ENCODE results near the gene LIPA.

Gene LIPA

DNA sequence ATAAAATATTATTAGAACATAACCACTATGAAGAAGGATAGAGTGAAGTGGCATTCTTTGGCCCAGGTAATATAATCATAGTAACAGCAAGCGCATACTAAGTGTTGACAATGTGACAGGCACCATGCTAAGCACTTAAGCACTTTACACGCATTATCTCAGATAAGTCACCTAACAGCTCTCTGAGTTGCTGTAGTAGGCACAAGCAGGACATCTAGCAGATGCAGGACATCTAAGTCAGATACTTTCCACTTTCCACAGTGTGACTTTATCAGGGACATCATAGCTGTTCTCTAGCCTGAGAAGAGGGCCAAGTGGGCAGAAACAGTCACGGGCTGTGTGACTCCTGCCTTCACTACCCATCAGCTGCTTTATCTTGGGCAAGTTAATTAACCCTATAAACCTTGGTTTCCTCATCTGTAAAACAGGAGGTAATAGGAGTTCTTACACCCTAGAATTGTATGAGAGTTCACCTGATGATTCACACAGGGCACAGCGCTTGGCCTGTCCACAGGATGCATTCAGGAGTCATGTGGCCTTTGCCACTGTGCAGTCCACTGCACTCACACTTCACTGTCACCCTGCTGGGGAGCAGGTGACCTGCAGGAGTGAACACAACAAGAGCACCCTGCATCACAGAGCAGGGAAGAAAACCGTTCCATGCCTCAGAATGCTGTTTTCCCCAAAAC, 12.5 kb downstream of the LIPA start:
- peak in 2 of 3 donors; percentile 48 for DNase-seq

DNA sequence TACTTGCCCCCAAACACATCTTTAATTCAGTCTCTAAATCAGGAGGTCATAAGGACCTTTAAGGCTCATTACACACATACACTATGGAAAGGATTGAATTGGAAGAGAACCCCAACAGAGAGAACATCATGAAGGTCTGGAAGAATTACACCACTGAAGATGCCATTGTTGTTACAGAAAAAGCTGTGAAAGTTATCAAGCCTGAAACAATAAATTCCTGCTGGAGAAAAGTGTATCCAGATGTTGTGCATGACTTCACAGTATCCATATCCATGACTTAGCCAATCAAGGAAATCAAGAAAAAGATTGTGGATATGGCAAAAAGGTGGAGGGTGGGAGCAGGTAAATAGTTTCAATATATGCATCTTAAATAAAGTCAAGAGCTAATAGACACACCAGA, 13.7 kb downstream of the LIPA start:
- DNase-seq: no peak

DNA sequence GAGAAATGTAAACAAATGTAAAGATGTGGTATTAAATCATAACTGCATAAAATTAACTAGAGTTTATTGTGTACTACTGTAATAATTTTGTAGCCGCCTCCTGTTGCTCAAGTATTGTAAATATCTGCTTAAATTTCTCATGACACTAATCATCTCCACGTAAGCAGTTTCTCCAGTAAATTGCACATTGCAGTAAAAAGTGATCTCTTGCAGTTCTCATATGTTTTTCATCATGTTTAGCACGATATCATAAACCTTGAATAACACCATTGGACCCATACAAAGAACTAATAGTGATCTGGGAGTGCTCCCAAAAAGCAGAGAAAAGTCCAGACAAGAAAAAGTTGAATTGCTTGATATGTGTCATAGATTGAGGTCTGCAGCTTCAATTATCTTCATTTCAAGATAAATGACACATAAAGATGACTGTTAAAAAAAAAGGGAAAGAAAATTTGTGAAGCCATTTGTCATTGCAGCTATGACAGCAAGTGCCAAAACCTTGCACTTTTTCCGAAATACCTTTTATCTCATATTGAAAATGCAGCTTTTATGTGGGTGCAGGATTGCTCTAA, 15.3 kb downstream of the LIPA start:
- peak; percentile 35 to 88 (median 78) for DNase-seq

DNA sequence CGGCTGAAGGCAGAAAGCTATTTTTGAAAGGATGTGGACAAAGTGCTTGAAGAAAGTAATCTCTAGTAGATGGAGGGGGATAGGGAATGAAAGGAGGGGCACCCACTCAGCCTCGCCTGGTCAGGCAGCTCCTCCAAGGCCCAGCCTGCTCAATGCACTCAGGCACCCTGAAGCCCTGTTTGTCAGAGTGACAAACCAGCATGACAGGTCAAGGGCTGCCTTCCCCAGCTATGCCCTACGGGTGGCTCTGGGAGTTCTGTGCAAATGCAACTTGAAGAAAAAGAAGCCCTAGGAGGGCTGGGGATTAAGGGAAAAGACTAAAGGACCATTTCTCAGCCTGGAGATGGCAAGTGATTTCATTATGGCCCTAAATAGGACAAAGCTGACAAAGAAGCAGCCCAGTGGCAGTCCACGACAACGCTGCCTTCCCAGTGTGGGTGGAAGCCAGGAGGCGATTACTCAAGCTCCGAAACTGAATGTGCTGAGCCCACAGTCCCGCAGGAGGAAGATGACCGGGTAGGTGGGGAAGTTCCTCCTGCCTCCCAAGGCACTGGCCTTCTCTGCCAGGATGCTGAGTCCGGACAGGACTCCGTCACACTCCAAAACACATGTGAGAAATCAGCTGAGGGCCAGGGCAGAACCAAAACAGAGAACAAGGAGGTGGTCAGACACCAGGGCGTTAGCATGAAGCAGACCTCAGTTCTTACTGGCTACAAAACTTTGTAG, 16.3 kb downstream of the LIPA start:
- DNase-seq: peak; percentile 97 to 100 (median 98)

DNA sequence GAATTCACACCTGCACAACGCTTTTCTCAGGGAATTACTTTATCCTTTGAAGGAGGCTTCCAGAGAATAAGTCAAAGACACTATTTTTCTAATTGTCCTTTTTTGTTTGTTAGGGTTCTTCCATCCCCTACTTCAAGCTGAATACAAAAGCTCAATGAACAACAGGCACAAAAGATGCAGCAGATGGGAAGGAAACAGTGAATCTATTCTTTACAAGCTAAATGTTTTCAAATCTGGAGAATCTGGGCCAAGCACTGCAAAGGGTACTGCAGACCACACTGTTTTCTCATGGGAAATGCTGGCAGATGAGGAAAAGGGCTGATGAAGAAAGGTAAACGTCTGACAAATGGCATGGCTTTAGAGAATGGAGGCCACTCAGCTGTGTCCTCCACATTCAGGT, 18.5 kb downstream of the LIPA start:
- no peak for DNase-seq

DNA sequence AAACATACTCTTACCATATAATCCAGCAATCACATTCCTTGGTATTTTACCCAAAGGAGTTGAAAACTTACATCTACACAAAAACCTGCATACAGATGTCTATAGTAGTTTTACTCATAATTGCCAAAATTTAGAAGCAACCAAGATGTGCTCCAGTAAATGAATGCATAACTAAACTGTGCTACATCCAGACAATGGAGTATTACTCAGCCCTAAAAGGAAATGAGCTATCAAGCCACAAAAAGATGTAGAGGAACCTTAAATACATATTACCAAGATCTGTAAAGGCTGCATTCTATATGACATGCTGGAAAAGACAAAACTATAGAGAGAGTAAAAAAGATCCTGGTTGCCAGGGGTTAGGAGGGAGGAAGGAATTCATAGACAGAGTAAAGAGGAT, 22.6 kb downstream of the LIPA start:
- DNase-seq: peak in 1 of 3 donors; percentile 38

DNA sequence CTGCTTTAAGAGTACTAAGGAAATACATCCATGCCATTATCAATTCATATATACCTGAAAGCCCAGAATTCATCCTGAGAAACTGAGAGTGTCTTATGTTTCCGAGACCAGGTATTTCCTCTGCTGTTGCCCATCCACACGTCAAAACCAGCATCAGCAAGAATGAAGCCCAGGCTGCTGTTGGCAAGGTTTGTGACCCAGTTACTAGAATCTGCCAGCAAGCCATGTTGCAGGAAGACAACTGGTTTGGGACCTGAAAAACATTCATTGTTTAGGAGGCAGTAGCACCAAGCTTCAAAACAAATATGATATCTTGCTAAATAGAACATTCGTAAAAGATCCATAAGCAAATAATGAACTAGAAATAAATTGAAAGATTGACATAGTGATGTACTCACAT, 23.4 kb downstream of the LIPA start:
- DNase-seq: no peak

DNA sequence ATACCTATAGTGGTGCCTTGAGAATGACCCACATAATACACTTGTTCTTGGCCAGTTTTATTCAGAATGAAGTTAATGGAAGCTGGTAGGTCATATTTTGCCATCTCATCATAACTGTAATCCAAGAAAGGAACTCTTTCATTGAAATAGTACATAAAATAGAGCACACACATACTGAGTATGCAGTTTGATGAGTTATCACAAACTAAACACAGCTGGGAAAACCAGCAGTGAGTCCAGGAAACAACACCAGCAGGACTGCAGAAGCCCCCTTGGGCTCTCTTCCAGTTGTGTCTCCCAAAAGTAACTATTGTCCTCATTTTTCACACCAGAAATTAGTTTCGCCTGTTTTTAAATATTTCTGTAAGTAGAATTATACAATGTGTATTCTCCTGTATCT, 24.7 kb downstream of the LIPA start:
- DNase-seq: no peak

DNA sequence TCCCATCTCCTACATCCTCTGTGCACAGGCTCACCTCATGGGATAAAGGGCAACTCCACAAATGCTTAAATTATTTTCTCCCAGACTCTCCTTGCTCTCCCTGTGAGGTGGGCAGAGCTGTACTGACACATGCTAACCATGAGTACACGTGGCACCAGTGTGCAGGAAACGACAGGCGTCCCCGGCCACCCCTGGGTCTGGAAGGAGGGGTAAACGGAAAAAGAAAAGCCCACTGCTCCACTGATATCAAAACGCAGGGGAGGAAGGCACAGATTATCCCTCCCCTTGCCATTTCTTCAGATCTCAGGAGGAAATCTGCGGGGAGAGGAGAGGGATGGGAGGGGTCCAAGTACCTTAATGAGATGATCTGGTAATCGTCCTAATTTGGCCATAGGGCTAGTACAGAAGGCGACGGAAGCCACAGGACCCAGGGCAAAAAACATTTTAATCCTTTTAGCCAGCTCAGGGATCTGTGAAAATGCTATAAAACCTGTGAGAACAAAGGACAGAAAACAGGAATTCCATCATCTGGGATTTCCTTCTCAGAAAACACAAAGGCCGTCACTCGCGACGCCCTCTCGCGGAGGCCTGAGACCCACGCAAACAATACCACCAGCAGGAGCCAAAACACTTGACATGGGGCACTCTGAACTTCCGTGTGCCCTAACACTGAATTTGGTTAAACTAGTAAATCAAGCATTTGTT, 26.7 kb downstream of the LIPA start:
- peak; percentile 61 to 67 (median 66) for DNase-seq

DNA sequence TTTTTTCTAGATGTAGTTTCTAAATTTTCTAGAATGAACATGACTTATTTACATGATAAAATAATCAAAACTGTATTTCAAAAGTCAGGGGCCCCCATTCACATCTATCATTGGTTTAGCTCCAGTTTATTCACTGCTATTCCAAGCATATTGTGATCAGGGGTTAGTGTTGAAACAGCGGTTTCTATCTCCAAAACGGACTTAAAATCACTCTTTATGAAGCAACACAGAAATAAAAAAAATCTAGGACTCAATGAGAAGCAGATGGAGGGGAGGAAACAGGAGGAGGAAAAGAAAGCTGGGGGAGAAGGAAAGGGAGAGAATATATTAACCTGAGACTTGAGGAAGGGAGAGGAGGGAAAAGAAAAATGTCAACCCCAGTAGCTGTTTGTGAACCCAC, 29.7 kb downstream of the LIPA start:
- no peak for DNase-seq

DNA sequence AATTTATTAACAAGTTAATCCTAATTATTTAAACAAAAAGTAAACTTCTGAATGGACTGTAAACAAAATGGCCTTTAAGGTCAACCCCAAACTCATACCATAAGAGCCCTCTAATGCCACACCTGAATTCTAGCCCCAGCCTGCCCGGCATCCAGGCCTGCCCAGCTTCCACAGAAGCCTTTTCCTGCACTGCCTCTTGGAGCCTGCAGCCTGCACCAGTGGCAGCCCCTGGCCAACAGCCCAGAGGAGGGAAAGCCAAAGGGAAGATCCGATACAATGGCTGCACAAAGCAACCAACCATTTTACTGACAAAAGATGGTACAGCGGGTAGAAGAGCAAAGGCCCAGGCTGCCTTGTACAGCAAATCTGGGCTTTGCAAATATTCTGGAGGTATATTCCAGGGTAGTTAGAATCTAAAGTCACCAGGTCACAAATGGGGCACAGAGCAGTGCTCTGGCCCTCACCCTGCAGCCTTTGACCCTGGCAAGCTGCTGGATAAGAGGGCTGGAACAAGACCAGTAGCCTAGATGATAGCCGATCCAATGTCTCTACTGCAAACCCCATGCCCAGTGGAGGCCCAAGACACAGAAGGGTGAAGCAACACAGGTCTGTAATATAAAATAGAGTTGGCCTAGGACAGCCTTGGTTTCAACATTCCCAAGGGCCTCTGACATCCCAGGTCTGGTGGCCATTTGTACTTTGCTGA, 31.9 kb downstream of the LIPA start:
- DNase-seq: no peak

DNA sequence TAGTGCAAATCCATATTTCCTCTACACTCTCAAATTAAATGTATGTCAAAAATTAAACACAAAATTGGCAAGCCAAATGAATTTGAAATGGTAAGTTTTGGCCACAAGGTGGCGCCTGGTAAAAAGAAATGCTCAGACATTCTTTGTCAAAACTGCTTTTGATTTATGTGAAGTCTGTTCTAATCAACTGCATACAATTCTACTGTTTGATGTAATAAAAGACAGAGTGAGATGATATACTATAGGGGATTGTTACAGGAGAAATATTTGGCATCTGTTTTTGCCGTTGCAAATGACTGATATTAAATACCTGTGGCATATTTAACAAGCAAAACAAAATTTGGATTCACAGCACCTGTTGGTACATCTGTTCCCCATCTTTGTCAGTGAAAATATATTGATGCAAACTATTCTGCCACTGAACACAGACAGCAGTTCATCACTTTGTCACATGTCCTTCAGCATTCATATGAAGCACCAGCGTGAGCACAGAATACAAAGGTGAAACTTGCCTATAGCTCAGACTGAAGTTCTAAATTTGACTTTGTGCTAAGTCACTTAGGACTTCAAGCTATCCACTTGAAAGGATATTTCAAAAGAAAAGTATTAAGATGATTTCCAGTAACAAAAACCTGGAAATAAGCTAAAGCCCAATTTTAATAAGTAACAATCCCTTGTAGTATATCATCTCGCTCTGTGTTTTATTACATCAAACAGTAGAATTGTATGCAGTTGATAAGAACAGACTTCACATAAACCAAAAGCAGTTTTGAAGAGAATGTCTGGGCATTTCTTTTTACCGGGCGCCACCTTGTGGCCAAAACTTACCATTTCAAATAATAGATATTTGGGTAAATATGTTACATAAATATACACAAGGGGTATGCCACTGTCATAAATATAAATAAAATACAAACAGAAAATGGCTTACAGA, 34.3 kb downstream of the LIPA start:
- DNase-seq: peak; percentile 81 to 90 (median 86)

DNA sequence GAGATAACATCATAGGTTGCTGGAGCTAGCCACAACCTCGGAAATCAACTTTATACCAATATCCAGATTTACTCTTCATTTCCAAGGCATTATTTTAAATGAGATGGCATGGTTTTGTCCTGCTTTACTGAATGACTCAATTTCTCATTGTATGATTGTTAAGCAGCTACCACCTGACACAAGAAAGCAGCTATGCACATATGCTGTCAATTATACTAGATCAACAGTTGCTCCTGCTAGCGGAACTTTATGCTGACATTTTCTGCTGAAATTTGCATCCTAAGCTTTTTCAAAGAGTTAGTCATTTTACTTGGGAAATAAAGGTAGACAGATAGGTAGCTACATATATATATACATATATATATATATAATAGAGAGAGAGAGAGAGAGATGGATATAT, 35.5 kb downstream of the LIPA start:
- DNase-seq: no peak

DNA sequence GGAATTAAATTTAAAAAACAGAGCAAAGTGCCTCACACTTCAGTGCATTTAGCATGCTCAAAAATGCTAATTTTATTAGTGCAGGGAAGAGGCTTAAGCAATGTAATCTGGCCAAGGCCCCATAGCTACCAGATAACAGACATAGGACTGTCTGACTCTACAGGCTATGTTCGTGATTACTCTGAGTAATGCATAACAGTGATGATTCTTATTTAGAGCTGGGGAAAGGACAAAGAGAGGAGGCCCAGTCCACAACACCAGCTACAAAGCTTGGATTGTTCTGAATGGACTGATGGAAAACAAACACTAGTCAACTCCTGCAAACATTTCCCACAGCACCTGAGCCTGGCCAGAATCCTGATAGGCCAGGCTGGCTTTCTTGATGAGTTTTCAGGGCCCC, 36.1 kb downstream of the LIPA start:
- no peak for DNase-seq

DNA sequence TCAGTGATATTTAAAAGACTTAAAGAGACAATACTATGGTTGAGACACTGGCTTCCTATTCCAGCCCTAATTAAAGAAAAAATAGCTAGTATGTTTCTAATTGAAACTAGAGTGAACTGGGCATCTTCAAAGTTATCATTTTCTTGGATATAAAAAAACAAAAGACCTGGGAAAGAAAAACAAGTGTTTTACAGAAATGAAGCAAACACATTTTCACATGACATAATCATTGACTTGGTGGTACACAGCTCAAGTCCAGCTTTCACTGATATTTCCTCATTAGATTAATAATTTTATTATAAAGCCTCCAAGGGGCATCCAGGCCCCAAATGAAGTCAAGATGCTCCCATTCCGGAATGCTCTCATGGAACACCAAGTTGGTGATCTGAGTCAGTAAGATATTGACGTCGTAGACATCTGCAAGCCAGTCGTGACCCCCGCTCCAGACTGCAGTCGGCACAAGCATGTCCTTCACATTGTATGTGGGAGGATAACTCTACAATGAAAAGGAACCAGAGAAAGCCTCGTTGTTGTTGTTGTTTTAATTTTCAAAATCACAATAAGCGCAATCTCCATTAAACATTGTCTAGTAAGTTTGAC, 36.9 kb downstream of the LIPA start:
- no peak for DNase-seq

DNA sequence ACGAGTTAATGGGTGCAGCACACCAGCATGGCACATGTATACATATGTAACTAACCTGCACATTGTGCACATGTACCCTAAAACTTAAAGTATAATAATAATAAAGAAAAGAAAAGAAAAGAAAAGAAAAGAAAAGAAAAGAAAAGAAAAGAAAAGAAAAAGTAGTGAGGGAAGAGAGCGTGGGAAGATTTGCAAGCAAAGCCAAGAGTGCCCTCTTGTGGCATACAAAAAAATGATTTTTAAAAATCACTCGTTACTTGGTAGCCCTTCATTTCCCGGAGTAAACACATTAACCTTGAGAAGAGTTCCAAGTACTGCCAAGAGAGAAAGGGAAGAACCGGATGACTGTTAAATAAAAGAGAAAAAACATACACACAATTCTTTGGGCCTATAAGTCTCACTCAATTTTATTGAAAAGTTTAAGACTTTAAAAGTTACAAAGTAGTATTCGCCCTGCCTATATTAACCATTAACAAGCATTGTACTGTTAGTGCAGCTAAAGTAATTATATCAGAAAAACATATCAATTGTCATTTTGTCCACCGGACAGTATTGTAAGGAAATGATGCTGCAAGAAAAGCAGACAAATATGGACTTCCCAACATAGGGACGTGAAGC, 38.3 kb downstream of the LIPA start:
- DNase-seq: peak; percentile 64 to 80 (median 80)

DNA sequence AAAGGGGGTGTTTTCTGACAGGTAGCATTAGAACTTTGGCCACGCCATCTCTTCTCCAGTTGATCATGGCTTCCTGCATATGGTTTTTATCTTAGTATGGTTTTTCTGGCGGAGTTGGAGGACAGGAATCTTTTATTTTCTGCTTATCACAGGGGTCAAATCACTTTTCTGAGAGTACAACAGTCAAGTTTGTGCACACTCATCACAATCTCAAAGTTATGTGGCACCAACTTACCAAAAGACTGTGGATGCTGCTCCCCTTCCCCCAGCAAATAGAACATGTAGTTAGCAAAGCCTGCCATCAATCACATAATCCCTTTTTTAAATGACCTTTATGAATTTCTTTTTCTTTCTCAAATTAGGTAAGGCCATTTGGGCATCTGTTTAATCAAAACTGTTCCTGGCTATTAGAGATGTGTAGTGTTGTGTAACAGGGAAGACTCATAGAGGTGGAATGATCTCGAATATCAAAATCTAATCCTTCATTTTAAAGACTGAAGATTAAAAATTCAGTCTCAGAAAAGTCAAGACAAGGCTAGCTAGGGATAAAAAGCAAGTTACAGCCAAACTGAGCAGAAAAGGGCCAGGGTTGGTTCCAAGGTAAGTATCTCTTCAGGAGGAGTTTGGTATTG, 40.7 kb downstream of the LIPA start:
- no peak for DNase-seq

DNA sequence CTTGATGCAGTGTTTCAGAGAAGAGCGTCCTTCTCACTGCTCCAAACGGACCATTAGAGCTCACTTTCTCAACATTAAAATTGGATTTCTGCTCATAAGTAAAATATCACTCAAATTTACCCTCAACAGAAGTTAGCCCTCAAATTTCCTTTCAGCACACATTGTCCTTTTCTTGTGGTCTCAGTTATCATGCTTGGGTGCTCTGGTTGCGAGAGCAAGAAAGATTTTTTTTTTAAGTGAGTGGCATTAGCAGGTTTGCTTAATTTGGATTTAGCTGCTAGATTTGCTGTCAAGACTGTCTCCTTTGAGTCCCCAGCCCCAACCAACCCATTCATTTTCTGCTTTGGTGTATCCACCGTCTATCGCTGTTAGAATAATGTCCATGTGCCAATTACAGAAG, 41.9 kb downstream of the LIPA start:
- no peak for DNase-seq

DNA sequence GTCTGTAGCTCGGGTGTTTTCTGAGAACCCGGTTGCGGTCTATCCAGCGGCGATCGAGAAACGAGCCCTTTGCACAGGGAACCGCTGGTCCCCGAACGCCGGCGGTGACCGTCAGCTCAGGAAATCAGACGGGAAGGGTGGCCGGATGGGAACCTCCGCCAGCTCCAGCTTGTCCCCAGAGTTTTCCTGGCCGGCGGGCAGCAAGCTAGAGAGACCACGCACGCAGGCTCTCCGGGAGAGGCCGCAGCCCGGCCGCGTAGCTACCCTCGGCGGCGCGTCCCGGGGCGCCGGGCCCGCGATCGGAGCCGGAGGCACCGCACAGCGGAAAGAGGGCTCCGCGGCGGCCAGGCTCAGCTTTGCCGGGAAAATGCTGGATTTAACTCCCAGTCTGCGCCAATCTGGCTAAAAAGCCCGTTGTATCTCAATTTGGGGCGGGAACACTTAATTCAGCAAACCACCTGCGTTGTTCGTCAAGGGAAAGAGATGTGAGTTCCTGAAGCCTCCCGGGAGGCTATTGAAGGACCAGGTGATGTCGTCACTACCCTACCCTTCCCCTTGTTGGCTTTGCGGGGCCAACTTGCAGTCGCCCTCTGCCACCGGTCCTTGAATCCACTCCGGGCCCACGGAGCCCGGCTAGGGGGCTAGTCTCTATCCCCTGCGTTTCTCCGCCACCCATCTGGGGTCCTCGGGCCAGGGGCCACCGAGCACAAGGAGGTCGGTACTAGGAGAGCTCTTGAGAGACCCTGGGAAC, 43.6 kb downstream of the LIPA start:
- DNase-seq: peak; percentile 38 to 57 (median 40)
